Glomerular visceral epithelial cell (primary cell): ENCODE results near the gene RAD51D.
"Not testable (repeated sequence)": the region's sequence is repeated elsewhere in the genome, so short reads cannot be mapped to it uniquely, and the experiment has no call there.

Experiments
- DNase-seq: peaks from one replicate; pipeline ENCODE4 v3.0.0-alpha.2; 2016; ENCODE audit errors: extremely low spot score

Gene RAD51D

DNA sequence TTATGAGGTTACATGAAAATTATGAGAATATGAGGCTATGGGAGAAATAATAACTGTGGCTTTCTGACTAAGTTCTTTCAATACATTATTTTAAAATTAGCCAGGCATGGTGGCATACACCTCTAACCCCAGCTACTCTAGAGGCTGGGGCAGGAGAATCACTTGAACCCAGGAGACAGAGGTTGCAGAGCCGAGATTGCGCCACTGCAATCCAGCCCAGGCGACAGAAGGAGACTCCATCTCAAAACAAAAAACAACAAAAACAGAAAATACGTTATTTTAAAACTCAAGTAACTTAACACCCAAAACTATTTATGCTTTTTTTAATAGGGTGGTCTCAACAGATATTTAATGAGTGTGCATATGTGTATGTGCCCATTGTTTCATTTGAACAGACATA, 53.8 kb downstream of the RAD51D start:
- DNase-seq, result no peak

DNA sequence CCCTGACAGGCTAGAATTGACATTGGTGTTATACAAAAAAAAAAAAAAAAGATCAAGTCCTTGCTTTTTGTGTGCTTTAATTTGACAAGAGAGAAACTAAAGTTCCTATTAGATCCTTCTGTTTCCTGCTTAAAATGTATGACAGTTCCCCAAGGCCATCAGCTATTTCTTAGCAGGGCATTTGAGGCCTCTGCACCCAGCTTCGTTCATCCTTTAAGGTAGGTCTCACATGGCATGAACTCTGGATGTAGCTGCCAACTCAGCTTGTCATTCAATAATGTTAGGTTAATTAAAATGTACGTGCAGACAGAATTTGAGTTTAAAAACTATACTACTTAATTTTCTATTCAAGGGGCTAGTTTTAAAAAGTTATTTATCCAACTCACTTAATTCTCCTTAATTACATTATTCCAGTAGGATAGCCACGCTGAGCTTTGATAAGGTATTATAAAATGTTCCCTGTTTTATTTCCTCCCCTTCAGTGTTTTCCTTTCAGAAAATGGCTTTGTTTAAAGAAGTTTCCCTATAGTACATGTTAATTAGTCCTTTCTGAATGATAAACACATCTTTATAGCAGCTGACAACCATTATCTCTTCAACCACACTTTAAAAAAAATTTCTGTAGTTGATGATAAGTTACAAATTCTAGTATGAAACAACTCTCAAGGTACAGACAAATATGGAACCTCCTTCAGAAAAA, 55.0 kb downstream of the RAD51D start:
- no peak for DNase-seq

DNA sequence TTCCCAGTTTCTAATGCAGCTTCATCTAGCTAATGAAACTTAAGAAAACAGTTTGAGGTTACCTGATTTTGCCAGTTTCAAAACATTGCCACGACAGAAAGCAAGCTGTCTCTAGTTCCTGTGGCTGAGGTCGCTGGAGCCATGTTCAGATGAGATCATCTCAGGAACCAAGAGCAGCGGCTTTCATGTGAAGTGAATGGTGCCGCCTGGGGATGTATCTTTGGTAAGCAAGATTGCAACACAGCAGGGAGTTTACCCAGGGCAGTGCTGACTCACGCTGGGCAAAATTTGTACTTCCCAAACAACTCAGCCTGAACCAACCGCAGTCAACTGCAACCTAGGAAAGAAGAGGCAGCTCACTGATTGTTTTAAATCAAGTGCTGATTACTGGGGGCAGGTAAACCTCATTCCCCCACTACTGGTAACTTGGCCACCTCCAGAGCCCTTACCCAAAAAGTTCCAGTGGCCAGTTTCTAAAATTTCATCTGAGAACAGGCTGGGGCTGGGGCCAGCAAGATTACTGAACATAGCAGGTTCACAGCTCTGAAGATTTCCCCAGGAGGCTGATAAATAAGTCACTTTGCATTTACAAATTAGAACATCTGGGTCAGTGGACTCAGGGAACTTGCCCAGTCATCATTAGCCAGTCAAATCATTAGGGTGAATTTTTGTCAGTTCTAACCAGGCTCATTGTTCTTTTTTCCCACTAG, 56.0 kb downstream of the RAD51D start, which contains the start of gene RFFL:
RFFL (minus strand) TSS at position 194 of the 710 bp plus-strand sequence. CDS start 37,154 bp downstream, outside the sequence.
- peak; percentile 97 for DNase-seq

DNA sequence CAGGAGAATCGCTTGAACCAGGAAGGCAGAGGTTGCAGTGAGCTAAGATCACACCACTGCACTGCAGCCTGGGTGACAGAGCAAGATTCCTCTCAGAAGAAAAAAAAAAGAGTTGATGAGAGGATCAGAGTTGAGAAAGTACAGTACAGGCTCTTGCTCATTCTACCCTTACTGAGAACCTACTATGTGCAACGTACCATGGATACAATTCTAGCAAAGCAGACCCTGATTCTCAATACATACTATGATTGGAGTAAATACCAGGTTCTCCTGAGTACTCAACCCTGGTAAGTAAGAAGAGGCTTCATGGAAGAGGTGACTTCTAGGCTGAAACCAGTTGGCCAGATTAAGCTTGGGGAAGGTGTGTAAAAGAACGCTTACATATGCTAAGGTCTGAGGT, 57.4 kb downstream of the RAD51D start:
- no peak for DNase-seq

DNA sequence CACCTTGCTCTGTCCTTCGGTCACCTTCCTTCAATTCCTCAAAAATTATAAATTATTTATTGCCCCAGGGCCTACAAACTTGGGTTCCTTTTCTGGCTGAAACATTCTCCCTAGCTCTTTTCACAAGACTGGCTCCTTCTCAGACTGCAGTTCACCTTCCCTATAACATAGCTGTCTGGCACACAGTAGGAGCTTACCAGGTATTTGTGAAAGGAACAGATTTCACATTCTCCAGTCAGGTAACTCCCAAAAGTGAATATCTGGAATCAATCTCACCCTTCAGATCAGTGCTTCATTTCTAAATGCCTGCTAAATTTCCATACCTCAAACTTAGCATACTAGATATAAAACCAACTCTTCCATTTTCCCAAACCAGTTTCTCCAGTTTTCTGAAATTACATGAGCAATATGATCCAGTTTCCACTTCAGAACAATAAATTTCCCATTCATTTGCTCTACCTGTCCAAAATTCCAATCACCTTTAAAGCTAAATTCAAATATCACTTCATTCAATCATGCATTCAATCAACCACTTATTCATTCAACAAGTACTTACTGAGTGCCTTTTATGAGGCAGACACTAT, 62.2 kb downstream of the RAD51D start:
- no peak for DNase-seq

DNA sequence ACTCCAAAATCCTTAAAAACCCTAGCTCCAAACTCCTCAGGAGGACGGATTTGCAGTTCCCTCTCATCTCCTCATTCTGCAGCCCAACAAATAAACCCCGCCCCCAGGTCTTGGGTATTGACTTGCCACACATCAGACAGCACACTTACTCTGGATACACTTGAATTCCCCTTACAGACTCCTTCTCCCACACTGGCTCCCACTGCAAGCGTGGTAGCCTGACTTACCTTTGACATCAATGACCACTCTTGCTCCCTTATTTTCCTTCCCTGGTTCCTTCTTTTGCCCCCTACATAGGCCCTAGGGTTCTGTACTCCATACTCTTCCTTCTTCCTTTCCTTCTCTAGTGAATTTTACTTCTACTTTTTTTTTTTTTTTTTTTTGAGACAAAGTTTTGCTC, 63.6 kb downstream of the RAD51D start:
- peak; percentile 66 for DNase-seq

DNA sequence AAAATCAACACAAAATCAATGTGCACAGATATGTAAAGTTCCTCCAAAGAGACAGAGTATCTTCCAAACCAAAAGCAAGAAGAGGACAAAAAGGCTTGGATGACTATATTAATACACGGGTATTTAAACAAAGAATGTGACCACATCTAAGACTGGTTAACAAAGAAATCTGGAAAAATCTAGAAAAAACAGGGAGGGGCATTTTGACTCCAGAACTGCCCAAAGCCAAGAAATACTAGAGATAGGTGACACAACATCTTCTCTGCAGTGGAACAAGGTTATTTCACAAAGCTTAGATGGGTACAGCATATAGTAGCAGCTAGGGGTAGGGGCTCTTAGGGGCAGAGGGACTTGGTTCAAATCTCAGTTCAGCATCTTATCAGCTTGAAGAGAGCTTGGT, 66.5 kb downstream of the RAD51D start:
- no peak for DNase-seq

DNA sequence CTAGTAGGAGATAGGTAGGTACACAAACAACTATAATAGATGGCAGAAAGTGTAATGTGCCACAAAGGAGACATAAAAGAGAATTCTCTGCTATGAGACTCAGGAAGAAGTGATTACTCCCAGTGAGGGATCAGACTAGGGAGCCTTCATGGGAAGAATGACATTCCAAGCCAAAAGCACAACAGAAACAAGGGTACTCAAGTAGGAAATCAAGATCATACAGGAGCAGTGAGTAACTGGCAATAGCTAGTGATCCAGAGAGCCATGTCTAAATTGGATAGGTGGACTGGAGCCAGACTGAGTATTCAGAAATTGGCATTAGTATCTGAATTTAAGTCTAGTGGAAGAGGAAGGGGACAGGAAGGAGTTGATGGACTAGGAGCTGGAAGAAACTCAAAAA, 66.9 kb downstream of the RAD51D start:
- peak; percentile 12 for DNase-seq

DNA sequence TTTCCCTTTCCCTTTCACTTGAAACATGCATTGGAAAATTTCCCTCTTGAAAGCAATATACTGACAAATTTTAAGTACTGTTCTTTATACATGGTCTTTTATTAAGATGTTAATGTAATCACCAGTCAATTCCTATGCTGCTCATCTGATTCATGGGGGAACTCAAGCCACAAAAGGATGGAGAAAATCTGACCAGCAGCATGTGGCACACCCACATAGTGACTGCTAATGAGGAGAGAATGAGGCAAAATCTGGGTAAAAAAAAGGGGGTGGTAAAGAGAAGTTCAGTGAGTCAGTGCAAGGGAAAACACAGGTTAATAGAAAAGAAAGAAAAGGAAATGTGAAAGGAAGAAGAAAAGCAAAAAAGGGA, 67.4 kb downstream of the RAD51D start:
- DNase-seq, result peak; percentile 41

DNA sequence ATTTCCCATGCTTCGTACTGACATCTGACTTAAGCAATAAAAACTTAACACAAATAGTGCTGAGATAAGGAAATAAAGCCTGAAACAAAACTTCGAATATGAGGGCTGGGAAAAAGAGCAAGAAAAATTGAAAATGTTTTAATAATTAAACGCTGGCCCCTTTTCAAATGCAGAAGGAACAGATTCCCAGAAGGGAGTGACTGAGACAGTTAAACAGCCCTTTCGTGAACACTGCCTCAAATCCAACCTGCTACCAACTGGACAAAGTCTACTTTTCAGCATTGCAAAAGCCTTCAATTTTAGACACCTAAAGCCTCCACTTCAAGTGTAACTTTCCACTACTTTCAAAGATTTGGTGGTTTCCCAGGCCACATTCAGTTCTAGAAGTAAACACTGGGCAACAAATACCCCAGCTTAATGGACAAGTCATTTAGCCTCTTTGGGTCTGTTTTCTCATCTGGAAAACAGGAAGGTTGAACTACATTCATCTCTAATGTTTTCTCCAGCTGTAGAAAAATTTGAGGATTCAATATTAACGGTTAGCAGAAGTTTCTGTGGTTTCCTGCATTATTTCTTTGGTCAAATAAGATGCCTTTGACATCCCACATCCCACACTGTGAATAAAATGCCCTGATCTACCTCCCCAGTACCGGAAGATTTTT, 68.0 kb downstream of the RAD51D start:
- DNase-seq, result peak; percentile 43

DNA sequence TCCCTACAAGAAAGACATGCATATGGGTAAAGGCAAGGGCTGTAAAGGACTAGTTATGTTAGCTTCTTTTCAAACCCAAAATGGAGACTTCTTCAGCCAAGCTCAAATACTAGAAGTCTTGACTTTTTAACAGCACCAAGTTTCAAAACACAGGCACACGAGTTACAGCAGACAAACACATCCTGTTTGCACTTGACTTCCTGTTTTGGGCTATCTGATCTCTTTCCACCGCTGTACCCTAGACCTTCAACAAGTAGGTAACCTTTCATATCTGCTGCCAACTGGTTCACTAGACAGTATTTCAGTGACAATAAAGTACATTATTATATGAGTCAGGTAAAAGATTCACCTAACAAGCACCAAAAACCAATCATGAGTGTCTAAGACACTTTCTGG, 68.5 kb downstream of the RAD51D start:
- peak; percentile 13 for DNase-seq

DNA sequence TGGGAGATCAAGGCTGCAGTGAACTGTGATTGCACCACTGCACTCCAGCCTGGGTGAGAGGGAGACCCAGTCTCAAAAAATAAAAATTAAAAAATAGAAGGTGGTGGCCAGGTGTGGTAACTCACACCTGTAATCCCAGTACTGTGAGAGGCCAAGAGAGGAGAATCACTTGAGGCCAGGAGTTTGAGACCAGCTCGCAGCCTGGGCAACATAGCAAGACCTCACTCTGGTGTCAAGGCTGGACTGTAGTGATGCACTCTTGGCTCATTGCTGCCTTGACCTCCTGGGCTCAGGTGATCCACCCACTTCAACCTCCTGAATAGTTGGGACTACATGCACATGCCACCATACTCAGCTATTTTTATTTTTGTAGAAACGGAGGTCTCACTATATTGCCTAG, 69.5 kb downstream of the RAD51D start:
- no peak for DNase-seq

DNA sequence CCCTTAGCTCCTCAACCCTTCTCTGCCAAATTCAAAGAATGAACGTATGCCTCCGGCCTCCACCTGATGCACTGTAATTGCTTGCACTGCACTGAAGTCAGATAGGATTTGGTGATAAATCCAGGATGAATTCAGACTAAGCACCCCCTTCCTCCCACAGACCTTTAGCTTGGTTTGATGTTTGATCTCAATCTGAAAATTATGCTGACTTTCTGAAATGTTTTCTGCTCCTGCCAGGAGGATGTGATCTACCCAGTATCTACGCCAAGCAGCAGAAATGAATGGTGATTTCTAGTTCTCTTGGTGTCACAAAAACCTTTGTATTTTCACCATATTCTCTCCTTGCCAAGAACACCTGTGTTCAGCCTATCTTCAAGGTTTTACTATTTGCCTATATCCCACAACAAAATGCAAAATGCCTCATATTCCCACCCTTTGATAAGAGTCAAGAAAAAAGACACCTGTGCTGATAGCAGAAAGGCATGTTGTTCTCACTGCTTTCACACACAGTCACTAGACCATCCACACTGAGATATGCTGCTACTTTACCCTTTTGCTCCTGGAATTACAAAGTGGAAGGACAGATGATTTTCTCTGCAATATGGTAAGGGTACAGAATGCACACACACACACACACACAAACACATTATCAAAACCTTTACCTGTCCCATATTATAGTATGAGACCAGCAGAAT, 70.8 kb downstream of the RAD51D start:
- no peak for DNase-seq

DNA sequence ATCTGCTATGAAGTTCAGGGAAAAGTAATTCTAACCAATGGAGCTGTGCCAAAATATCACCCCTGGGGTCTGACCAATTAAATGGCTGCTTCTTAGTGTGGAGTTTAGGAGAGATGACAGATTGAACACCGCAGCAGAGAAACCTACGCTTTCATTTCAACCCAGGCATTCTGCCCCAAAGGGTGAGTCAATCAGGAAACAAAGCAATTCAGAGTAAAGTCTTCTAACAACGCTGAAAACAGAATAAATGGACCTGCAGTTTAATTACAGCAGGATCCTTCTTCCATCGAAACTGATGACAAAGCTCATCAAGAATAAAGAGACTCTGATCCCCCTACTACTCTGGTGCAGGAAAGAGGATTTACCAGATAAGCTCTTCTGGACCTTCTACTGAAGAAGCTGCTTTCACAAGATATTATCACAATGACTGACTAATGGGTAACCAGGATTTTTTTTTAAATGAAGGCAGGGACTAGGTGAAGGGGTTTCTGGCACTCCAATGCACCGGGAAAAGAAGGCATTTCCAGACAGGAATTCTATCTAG, 72.8 kb downstream of the RAD51D start:
- DNase-seq, result peak; percentile 62

DNA sequence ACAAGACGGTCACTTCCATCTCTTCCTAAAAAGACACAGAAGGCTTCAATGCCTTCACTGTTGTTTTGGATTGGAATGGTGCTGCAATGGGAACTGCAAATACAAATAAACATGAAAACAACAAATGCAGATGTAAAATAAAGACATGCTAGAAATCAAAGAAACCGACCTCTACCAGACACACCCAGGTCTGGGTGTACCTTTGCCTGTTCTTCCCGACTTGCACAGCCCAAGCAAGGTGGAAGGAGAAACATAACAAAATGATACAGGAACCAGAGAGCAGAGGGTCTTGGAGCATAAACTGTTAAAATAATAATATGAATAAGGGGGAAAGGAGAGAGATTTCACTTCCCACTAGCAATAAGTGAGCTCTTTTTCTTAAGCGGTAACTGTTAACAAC, 73.4 kb downstream of the RAD51D start:
- DNase-seq, result no peak

DNA sequence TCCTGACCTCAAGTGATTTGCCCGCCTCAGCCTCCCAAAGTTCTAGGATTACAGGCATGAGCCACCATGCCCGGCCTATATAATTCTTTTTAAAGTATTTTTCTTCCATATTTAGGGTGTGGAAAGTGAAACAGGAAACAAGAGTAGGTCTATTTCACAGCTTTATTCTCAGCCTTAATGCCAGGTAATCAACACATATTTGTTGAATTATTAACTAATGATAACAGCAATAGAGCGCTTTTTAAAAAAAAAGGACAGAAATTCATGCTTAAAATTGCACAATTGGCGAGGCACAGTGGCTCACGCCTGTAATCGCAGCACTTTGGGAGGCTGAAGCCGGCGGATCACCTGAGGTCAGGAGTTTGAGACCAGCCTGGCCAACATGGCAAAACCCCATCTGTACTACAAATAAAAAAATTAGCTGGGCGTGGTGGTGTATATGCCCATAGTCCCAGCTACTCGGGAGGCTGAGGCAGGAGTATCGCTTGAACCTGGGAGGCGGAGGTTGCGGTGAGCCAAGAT, 74.1 kb downstream of the RAD51D start:
- not testable (repeated sequence) for DNase-seq

DNA sequence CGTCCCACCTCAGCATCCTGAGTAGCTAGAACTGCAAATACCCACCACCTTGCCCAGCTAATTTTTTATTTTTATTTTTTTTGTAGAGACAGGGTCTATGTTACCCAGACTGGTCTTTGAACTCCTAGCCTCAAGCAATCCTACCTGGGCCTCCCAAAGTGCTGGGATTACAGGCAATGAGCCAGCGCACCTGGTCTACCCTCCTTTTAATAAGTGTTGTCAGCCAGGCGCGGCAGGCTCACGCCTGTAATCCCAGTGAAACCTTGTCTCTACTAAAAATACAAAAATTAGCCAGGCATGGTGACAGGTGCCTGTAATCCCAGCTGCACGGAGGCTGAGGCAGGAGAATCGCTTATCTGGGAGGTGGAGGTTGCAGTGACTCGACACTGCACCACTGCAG, 75.5 kb downstream of the RAD51D start:
- no peak for DNase-seq
